Pancreas (tissue), 10 donors: Measurements from ENCODE around the gene SIPA1L2. TPM values are rescaled to one million over a fixed set of nuclear protein-coding genes. Genes with fewer than 3 reads are reported as not detected.

Experiments
- ATAC-seq, 4 donors: fragments of 200-7000 bp; cut with Tn5 transposase; one replicate each; pipeline versions ENCODE4 v1.8.0 to v1.9.1; 2020; ENCODE audit warnings: mild to moderate bottlenecking in 4 of 4, moderate library complexity in 4 of 4
- DNase-seq, 6 donors: peaks; one replicate each; pipeline ENCODE4 v3.0.0-alpha.2; 2020
- FAIRE-seq: peaks from 2 replicates; lab custom pipeline; 2012; peaks lifted over from hg19 to GRCh38; lab: Jason Lieb, UNC
- H3K27ac ChIP-seq, 4 donors: fragments of 200-600 bp; sonication (generic); 1 replicate in 3 of 4; 2 replicates in 1 of 4; pipeline versions ENCODE4 v1.5.0 to v1.8.0; 2020
- H3K27me3 ChIP-seq, 4 donors: fragments of 200-600 bp; one replicate each; pipeline ENCODE4 v1.8.0; 2021
- H3K36me3 ChIP-seq, 3 donors: fragments of 200-600 bp; sonication (generic) in 1 of 3; one replicate each; pipeline versions ENCODE4 v1.5.0 to v1.8.0; 2020 to 2021
- H3K4me1 ChIP-seq, 3 donors: fragments of 200-600 bp; one replicate each; pipeline ENCODE4 v1.8.0; 2021
- H3K4me3 ChIP-seq, 4 donors: fragments of 200-600 bp; sonication (generic) in 2 of 4; one replicate each; pipeline versions ENCODE4 v1.5.0 to v1.8.0; 2020 to 2021
- H3K9me3 ChIP-seq, 4 donors: fragments of 200-600 bp; one replicate each; pipeline ENCODE4 v1.8.0; 2021
- WGBS, 2 donors: extraction: QIAGEN DNeasy Blood & Tissue Kit; methylation state at CpG; one replicate each; pipeline ENCODE4 v1.1.7; 2013; 5-methylcytosine and 5-hydroxymethylcytosine counted together
- intact Hi-C, 3 donors: fragments of 100-400 bp; cut with DNase I; formaldehyde crosslinking; loops; one replicate each; pipeline versions ENCODE4 v1.11.1 to v1.14.2; 2022
- polyA plus RNA-seq, 2 donors: library from polyadenylated mRNA; stranded (reverse); fragments of 200-250 nt; gene quantifications; one replicate each; pipeline ENCODE4 v1.2.3, GENCODE V29; 2013
- total RNA-seq, 6 donors: library from RNA; stranded (reverse); fragmentation: NEBNext Ultra II Directional in 4 of 6; extraction: Animal tissue kit (Norgen Biotek cat#: 25700) in 4 of 6; gene quantifications; one replicate each; pipeline versions ENCODE4 v1.2.1 to v1.2.4, GENCODE V29; 2021 to 2023
- TF ChIP-seq, protein P1 (sequence below), 4 donors: fragments of 200-600 bp; sonication (generic) in 3 of 4; IDR thresholded peaks; one replicate each; pipeline versions ENCODE4 v1.5.0 to v1.8.0; 2021; ENCODE audit warnings: antibody characterized with exemption in 4 of 4
- donor health status: healthy with polysubstance abuse.
- donor health status: DM: no; HTN: no; CAD: no; lungs with moderate emphysema.
- donor health status: DM: no; HTN: no; CAD: no.
- donor health status: control.
- donor health status: control.
- donor health status: Bipolar disorder and iron deficiency.
- donor health status: DM: yes; HTN: yes; CAD: no.
- donor health status: DM: no; HTN: no; CAD: no.
- donor health status: DM: no; HTN: no; CAD: no.
- donor health status: DM: yes; HTN: yes; CAD: no.

The SIPA1L2 gene
- total and polyA plus RNA-seq, 8 donors = 2.1 to 10.9 (median 4.7) TPM

- WGBS, 2 donors = 79 to 85% methylated on average over 1 of the region's 1 CpG
- H3K27me3 ChIP-seq = no peaks in the 10 kb centered on the region
- intact Hi-C loops = no loop called here
- H3K36me3 ChIP-seq = no peaks in the 10 kb centered on the region
- TF ChIP-seq, protein P1, sequence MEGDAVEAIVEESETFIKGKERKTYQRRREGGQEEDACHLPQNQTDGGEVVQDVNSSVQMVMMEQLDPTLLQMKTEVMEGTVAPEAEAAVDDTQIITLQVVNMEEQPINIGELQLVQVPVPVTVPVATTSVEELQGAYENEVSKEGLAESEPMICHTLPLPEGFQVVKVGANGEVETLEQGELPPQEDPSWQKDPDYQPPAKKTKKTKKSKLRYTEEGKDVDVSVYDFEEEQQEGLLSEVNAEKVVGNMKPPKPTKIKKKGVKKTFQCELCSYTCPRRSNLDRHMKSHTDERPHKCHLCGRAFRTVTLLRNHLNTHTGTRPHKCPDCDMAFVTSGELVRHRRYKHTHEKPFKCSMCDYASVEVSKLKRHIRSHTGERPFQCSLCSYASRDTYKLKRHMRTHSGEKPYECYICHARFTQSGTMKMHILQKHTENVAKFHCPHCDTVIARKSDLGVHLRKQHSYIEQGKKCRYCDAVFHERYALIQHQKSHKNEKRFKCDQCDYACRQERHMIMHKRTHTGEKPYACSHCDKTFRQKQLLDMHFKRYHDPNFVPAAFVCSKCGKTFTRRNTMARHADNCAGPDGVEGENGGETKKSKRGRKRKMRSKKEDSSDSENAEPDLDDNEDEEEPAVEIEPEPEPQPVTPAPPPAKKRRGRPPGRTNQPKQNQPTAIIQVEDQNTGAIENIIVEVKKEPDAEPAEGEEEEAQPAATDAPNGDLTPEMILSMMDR (IDR thresholded peaks at IDR 0.05) = no peak
- no peak for FAIRE-seq
- H3K4me1 ChIP-seq = no peaks in the 10 kb centered on the region
- H3K9me3 ChIP-seq = no peaks in the 10 kb centered on the region
- no peak for ATAC-seq
- no peak overlapping the region for H3K4me3 ChIP-seq
- H3K27ac ChIP-seq = no peak overlapping the region
- DNase-seq = no peak
These were observed 46.0 kb upstream of the SIPA1L2 start for GRCh38 chr1:232675898-232676297.

GRCh38 chr1:232675260-232675659 lies 45.3 kb upstream of the SIPA1L2 start:
- no peaks in the 10 kb centered on the region for H3K27me3 ChIP-seq
- H3K9me3 ChIP-seq = no peaks in the 10 kb centered on the region
- H3K36me3 ChIP-seq = no peaks in the 10 kb centered on the region
- no peak overlapping the region for H3K4me3 ChIP-seq
- FAIRE-seq (no peak), DNase-seq (no peak), ATAC-seq (peak in 2 of 4 donors; percentile 32 to 34)
- 49 to 50% methylated on average over 5 of the region's 5 CpGs for WGBS, 2 donors
- no peaks in the 10 kb centered on the region for H3K4me1 ChIP-seq
- no peak overlapping the region for H3K27ac ChIP-seq
- TF ChIP-seq, protein P1 (IDR thresholded peaks at IDR 0.05) = no peak
- intact Hi-C loops = no loop called here

- intact Hi-C loops = no loop called here
- DNase-seq = no peak
- no peak for ATAC-seq
- H3K4me1 ChIP-seq = no peaks in the 10 kb centered on the region
- H3K36me3 ChIP-seq = no peaks in the 10 kb centered on the region
- H3K27me3 ChIP-seq = no peaks in the 10 kb centered on the region
- TF ChIP-seq, protein P1 (IDR thresholded peaks at IDR 0.05) = no peak
- WGBS, 2 donors = 86 to 95% methylated on average over 6 of the region's 6 CpGs
- H3K27ac ChIP-seq = no peak overlapping the region
- no peak for FAIRE-seq
- H3K9me3 ChIP-seq = no peaks in the 10 kb centered on the region
- no peak overlapping the region for H3K4me3 ChIP-seq
These were observed 43.3 kb upstream of the SIPA1L2 start for GRCh38 chr1:232673256-232673655.

DNA sequence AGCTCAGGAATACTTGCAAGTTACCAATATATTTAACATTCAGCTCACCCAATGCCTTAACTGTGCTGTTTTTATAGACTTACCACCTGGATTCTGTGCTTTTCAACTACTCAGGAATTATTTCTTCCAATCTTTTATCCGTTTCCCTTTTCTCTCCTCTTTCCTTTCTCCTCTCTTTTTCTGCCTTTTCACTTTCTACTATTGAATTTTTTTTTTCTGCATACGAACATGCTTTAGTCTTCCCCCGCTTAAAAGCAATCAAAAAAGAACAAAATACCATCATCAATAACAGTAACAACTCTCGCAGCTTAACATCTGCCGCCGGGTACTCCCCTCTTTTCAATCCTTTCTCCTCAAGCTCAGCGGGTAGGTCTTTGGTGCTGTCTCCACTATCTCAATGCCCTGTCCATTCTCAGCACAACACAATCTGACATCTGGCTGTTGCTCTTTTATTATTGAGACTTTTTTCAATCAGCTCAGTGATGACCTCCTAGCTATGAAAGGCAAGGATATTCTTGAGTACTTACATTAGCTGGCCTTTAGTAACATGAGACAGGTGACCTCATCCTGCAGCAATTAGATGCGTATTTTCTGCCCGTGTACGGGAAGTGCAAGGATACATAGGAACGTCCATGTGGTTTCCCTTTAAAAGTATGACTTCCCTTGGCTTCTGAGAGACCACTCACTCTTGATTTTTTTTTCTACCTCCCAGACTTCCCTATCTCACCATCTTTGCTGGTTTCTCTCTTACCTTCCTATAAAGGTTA lies 40.2 kb upstream of the SIPA1L2 start:
- TF ChIP-seq, protein P1 (IDR thresholded peaks at IDR 0.05) = no peak
- intact Hi-C loops = no loop called here
- no peaks in the 10 kb centered on the region for H3K36me3 ChIP-seq
- H3K4me3 ChIP-seq = no peak overlapping the region
- H3K27me3 ChIP-seq = no peaks in the 10 kb centered on the region
- no peak for FAIRE-seq
- WGBS, 2 donors = 78 to 80% methylated on average over 11 of the region's 11 CpGs
- ATAC-seq = no peak
- no peaks in the 10 kb centered on the region for H3K4me1 ChIP-seq
- no peak for DNase-seq
- H3K9me3 ChIP-seq = no peaks in the 10 kb centered on the region
- no peak overlapping the region for H3K27ac ChIP-seq

DNA sequence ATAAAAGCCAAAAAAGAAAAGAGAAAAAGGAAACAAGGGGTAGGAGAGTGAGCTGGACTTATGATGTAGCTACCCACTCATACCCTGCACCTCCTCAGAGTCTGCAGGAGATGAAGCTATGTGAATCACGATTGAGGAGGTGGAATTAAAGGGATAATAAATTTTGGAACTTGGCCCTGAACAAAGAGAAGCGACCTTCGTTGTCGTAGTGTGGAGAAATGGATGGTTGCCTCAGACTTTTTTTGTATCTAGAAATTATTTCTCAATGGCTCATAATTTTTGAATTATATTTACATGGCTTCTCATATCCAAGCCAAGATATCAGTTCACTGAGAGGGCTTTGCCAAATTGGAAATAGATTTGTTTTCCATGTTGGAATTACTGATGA lies 37.8 kb upstream of the SIPA1L2 start:
- intact Hi-C loops = no loop called here
- TF ChIP-seq, protein P1 (IDR thresholded peaks at IDR 0.05) = no peak
- 62 to 73% methylated on average over 4 of the region's 4 CpGs for WGBS, 2 donors
- DNase-seq (no peak), FAIRE-seq (no peak), ATAC-seq (peak in 1 of 4 donors; percentile 19)
- Histone ChIP-seq H3K4me1 (no peaks in the 10 kb centered on the region), H3K27me3 (no peaks in the 10 kb centered on the region), H3K9me3 (no peaks in the 10 kb centered on the region), H3K36me3 (no peaks in the 10 kb centered on the region), H3K27ac (no peak overlapping the region), H3K4me3 (no peak overlapping the region)
